GM18907 (cell line): ENCODE results near the gene OASL.
"Not testable (repeated sequence)": the region's sequence is repeated elsewhere in the genome, so short reads cannot be mapped to it uniquely, and the experiment has no call there.

Experiments
- ATAC-seq: cut with Tn5 transposase; IDR thresholded peaks from one replicate; pipeline ENCODE4 v1.9.1; 2021; ENCODE audit warnings: mild to moderate bottlenecking, moderate library complexity; ENCODE audit not compliant: unreplicated experiment

OASL gene

DNA sequence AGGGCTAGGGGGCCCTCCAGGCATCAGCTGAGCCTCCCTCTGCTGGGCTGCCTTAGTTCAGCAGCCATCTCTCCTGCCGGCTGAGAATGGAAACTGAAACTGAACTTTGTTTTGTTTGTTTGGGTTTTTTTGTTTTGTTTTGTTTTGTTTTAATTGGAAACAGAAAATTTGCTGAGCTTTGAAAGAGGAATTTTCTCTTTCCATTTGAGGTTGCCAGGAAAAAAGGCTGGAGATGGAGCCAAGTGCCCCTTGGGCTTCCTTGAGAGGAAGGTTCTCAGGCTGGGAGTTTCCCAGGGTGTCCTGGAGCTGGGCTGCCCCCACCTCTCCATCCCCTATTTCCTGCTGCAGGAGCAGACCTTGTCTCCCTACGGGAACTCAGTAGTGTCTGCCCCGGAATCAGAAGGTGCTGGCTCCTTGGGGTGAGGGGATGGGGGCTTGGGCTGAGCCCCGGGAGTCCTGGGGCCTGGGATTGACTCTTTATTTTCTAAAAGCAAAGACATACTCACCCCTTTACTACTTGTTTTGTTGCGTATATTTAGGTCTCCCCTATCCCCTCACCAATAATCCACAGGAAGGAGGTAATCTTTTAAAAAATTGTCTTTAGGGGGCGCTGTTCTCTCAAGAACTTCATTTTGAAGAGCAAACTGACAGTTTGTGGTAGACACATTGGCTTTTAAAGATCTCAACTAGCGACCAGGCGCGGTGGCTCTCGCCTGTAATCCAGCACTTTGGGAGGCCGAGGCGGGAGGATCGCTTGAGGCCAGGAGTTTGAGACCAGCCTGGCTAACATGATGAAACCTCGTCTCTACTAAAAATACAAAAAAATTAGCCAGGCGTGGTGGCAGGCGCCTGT, 21.3 kb upstream of the OASL start:
- ATAC-seq = peak; percentile 75

DNA sequence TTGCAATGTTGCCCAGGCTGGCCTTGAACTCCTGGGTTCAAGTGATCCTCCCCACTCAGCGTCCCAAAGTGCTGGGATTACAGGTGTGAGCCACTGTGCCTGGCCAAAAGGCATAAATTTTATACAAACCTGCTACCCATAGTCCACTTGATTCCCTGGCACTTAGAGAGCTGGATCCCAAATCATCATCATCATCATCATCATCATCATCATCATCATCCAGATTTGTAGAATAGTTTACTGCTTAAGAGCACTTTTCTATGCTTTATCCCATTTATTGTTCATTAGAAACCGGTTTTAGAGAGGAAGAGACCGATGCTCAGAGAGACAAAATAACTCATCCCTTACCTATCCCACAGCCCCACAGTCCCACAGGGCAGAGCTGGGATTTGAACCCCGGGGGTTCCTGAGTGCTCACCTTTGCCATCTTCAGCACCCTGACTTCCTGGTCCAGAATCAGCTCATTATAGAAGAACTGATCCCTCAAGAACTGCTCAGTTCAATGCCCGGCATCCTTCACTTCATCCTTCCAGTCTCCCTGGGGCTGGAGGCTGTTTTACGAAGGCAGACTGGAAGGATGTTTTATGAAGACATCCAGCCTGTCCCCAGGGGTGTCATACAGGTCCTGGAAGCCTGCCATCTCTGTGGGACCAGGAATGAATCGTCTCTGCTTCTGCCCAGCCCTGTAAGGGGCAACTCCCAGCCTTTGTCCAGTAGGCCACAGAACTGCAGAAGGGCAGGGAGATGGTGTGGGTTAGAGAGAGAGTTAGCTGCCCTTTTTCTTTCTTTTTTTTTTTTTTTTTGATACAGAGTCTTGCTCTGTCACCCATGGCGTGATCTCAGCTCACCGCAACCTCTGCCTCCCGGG, 20.2 kb upstream of the OASL start:
- ATAC-seq = no peak

DNA sequence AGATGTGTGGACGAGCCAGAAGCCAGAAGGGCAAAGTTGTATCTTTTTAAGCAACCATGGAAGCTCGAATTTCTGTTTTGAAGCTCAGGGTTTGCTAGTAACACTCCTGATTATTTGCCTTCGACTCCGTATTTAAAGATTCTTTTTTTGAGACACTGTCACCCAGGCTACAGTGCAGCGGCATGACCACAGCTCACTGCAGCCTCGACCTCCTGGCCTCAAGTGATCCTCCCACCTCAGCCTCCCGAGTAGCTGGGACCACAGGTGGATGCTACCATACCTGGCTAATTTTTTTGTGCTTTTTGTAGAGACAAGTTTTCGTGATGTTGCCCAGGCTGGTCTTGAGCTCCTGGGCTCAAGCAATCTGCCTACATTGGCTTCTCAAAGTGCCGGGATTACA, 18.7 kb upstream of the OASL start:
- no peak for ATAC-seq

DNA sequence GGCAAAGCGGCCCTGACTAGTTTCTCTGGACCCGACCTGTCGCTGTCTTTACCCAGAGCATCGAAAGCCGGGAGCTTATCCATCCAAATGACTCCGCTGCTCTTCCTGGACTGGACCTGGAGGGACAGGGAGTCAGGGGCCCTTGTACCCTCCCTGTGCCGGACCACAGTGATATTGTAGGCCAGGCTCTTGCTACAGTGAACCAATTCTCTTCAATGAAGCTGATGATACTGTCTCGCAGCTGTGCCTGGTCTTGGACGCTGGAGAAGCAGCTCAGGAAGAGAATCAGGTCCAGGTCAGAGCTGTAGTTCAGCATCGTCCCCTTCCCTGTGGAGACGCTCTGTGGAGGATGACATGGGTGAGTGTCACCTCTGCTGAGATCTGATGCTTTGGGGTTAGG, 14.7 kb upstream of the OASL start:
- no peak for ATAC-seq

DNA sequence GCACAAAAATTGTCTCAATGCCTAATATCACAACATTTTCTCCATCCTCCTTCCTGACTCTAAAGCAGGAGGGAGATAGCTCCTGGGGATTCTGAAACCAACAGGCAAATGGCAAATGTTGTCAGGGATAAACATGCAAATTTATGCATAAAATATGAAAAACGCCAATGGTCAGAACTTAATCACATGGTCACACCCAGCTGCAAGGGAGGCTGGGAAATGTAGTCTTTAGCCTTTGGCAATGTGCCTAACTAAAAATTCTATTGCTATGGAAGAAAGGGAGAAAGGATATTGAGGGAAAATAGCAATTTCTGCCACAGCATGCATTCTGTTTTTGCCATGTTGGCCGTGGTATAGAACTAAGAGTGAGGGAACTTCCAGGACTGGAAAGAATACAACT, 11.7 kb upstream of the OASL start:
- no peak for ATAC-seq

DNA sequence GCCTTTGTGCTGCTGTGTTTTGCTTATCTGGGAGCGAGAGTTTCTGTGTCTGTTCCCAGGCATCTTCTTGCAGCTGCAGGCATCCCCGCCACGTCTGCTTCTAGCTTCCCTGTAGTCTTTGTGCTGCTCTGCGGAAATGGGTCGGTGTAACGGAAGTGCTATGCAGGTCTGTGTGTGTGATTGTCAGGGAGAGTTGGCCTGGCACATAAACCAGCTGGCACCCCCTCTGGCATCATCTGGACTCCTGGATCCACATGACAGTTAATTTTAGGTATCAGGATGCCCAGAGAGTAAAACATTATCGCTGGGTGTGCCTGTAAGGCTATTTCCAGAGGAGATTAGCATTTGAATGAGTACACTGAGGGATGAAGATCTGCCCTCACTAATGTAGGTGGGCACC, 9.4 kb upstream of the OASL start:
- ATAC-seq = no peak

DNA sequence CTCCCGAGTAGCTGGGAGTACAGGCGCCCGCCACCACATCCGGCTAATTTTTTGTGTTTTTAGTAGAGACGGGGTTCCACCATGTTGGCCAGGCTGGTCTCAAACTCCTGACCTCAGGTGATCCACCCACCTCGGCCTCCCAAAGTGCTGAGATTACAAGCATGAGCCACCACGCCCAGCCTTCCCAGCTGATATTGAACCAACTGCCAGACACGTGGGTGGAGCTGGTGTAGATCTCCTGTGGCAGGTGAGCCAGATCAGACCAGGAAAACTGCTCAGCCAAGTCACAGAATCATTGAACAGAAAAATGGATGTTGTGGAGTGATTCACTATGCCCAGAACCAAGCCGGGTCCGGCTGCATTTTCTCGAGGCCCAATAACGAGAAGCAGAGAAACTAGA, 8.4 kb upstream of the OASL start:
- ATAC-seq = not testable (repeated sequence)

DNA sequence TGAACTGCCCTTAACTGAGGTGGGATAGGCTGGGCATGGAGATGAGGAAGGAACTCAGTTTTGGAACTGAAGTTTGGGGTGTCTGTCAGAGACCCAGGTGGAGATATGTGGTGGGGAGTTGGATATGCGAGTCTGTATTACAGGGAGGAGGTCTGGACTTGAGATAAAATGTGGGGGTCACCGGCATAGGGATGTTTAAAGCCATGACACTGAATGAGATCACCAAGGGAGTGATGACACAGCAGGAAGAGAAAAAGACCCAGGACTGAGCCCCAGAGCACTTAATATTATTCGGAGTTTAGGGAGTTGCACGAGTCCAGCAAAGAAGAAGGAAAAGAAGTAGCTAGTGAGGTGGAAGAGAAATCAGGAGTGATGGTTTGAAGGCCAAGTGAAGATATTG, 4.0 kb upstream of the OASL start:
- no peak for ATAC-seq

DNA sequence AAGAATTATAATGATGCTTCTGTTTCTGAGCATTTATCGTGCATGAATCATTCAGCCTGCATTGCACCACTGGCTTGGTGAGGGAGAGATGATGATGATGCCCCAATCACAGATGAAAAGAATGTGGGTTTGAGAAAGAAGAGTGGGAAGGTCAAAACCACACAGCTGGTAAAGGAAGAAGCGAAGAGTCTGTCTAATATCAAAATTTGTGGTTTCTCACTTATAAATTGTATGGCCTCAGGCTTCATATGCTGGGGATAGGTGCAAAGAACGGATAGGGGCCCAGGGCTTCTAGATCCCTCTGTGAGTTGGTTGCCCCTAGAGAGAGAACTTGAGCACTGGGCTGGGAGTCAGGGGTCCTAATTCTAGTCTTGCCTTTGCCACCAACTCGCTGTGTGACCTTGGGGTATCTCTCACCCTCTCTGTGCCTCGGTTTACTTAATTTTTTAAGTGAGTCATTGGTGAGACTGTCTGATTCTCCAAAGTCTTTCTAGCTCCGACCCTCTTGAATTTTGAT, 2.2 kb downstream of the OASL start:
- ATAC-seq = no peak

DNA sequence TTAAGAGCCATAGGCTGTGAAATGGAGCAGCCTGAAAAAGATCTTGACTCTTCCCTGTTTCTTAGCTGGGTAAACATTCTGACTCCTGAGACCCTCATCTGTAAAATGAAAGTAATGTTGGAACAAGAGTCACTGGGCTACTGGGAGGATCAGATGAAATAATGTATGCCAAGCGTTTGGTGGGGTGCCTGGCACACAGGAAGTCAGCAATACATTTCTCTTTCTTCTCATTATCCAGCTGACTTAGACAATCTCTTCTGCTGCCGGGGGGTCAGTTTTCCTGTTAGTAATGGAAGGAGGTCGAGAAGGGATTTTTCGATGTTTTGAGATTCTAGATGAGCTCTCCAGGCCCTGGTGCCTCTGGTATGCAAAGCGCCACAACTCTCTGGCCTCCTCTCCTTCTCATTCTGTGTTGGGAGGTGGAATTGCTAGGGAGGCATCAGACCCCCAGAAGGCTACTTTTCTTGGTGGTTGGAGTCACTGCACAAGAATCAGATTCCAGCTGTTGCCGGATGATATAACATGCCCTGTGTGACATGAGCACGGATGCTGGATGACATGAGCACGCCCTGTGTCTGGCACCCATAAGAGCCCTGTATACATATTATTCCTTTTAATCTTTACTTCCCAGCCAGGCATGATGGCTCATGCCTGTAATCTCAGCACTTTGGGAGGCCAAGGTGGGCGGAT, 4.3 kb downstream of the OASL start:
- no peak for ATAC-seq

DNA sequence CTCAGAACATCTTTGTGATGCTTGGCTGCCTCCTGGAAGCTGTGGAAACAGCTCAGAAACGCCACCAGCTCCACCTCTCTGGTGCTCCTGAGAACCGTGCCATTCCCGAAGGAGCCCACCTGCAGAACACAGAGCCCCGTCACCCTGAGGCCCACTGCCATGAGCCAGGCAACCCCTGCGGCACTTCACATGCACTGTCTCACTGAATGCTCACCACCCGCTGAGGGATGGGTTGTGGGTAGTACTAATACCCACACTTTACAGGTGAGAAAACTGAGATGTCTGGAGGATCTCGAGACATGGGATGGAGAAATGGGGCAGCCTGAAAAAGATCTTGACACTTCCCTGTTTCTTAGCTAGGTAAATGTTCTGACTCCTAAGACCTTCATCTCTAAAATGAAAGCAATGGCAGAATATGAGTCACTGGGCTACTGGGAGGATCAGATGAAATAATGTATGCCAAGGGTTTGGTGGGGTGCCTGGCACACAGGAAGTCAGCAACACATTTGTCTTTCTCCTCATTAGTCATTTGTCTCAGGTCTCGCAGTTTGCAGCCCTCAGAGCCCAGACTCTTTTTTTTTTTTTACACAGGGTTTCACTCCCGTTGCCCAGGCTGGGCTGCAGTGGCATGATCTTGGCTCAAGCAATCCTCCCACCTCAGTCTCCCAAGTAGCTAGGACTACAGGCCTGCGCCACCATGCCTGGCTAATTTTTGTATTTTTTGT, 5.3 kb downstream of the OASL start:
- ATAC-seq = no peak

DNA sequence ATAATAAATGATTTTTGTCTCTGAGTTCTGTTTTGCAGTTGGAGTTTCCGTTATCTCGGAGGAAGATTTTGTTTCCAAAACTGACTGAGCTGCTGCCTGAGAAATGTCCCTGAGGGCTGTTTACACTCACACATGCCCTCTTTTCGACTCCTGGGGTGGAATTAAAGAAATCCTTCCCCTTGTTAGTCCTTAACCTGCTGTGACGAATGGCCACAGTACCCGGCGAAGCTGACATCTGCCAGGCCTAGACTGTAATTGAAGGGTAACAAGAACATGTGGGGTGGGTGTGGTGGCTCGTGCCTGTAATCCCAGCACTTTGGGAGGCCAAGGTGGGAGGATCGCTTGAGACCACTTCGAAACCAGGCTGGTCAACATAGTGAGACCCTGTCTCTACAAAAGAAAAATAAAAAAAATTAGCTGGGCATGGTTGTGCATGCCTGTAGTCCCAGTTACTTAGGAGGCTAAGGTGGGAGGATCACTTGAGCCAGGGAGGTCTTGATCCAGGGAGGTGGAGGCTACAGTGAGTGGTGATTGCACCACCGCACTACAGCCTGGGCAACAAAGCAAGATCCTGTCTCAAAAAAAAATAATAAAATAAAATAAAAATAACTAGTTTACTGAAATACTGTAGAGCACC, 8.4 kb downstream of the OASL start:
- ATAC-seq = no peak

DNA sequence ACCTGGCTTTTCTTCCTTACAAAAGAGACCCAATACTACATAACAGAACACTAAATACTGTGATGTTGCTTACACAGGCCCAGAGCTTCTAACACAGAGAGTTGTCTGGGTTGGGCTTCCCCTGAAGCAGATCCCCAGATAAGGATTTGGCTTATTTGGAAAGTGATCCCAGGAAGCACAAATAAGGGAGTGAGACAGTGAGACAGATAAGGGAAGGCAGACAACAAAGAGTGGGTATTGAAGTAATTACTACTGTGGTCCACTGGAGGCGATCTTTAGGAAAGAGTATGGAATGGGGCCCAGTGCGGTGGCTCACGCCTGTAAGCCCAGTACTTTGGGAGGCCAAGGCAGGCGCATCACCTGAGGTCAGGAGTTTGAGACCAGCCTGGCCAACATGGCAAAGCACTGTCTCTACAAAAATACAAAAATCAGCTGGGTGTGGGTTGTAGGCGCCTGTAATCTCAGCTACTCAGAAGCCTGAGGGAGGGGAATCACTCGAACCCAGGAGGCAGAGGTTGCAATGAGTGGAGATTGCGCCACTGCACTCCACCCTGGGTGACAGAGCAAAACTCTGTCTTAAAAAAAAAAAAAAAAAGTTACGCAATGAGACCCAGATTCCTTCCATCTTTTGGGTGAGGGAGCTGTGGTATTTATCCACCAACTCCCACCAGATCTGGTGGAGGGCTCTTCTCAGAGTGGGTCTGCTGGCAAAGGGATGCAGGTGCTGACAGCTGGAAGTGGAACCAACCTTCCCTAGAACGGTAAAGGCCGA, 12.6 kb downstream of the OASL start:
- ATAC-seq = no peak

DNA sequence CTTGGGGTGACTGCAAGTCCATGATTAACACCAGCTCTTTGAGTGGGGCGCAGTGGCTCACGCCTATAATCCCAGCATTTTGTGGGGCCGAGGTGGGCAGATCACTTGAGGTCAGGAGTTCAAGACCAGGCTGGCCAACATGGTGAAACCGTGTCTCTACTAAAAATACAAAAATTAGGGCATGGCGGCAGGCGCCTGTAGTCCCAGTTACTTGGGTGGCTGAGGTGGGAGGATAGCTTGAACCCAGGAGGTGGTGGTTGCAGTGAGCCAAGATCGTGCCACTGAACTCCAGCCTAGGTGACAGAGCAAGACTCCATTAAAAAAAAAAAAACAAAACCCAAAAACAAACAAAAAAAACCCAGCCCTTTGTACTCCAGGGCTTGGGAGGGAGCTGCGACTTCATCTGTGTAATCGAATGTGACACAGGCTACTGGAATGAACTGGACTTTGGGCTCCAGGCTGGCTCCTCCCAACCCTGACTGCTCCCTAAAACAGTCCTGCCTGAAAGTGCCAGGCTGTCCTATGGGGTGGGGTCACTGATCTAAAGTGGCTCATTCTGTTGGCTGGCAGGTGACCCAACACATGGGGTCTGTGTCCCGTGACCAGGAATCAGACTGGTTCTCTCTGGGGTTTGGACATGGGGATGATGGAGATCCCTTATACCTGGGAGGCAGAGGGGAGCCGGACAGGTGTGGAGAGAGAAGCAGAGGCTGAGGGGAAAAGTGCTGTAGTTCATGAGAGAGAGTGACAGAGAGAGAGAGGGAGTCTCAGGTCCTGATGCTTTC, 13.4 kb downstream of the OASL start:
- ATAC-seq = no peak

DNA sequence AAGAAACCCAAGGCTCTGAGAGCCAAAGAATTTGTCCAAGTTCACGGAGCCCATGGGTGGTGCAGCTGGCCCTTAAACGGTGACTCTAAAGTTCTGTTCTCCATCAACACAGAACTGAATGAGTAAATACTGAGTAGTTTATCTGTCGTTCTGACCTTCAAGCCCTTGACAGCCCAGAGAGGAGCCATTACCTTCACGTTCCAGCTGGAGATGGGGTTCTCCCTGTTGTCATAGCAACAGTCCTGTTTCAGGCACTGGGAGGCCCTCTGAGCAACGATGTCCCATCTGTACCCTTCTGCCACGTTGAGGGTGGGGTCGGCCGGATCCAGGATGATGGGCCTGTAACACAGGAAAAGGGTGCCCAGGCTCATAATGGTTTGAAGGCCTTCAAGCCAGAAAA, 15.2 kb downstream of the OASL start:
- no peak for ATAC-seq

DNA sequence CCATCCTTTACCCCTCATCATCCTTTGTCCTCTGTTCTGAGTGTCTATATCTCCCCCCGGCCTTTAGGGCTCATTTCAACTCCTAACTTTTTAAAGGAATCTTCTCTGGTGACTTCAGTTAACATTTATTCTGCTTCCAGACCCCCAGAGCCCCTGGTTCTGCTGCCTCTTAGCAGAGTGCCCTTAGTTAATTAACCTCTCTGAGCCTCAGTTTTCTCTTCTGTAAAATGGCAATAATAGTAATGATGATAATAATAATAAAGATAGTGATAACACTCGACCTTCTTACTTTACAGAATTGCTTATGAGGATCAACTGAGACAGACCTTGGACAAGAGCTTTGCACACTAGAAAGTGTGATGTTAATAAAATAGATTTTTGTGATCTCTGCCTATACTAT, 16.3 kb downstream of the OASL start:
- ATAC-seq = no peak

DNA sequence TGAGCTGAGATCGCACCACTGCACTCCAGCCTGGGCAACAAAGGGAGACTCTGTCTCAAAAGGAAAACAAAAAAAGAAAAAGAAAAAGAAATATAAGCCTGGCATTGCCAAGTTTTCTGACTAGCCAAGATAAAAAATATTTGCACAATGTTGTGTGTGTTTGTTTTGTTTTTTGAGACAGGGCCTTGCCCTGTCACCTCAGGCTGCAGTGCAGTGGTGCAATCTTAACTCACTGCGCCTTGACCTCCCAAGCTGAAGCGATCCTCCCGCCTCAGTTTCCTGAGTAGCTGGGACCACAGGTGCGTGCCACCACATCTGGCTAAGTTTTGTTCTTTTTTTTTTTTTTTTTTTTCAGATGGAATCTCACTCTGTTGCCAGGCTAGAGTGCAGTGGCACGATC, 17.3 kb downstream of the OASL start:
- no peak for ATAC-seq

DNA sequence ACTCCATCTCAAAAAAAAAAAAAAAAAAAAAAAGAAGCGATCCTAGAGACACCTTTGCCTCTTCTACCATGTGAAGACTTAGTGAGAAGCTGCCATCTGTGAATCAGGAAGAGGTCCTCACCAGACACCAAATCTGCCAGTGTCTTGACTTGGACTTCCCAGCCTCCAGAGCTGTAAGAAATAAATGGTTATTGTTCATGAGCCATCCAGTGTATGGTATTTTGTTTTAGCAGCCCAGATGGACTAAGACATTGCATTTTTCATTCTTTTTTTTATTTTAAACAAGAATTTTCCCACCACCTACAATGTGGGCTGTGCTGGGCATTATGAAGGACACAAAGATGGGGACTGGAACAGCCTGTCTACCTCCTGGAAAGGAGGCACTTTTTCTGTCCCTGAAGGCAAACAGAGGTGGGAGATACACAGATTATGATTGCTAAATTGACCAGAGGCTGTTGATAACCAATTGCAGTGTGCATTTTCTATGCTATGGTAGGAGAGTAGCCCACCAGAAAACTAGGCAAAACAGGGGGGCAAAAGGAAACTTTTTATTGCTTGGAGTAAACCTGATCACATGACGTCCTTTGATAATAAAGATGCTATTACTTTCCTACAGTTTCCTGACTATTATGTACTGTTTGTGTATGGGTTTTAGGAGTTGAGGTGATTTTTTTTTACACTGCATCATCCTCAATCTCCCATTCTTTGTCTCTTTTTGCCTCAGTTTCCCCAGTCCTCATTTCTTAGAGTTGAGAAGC, 20.0 kb downstream of the OASL start:
- no peak for ATAC-seq
